Ishikawa (cell line): ENCODE data around the gene PPP1R17.

Experiments
- CEBPB ChIP-seq: IDR thresholded peaks from 2 replicates; pipeline ENCODE4 v1.6.1; 2012
- CREB1 ChIP-seq: IDR thresholded peaks from 2 replicates; pipeline ENCODE4 v1.6.1; 2012; ENCODE audit warnings: low read depth
- EGR1 ChIP-seq: IDR thresholded peaks from 2 replicates; pipeline ENCODE4 v1.6.1; 2012
- EP300 ChIP-seq: IDR thresholded peaks from 2 replicates; pipeline ENCODE4 v1.6.1; 2012; ENCODE audit warnings: borderline replicate concordance
- FOXM1 ChIP-seq: IDR thresholded peaks from 2 replicates; pipeline ENCODE4 v1.6.1; 2012; ENCODE audit warnings: low read depth, borderline replicate concordance
- MAX ChIP-seq: IDR thresholded peaks from 2 replicates; pipeline ENCODE4 v1.6.1; 2012
- NFIC ChIP-seq: IDR thresholded peaks from 2 replicates; pipeline ENCODE4 v1.6.1; 2012
- RAD21 ChIP-seq: IDR thresholded peaks from 2 replicates; pipeline ENCODE4 v1.6.1; 2012; ENCODE audit warnings: low read depth
- REST ChIP-seq: IDR thresholded peaks from 2 replicates; pipeline ENCODE4 v1.6.1; 2012; ENCODE audit warnings: low read depth, mild to moderate bottlenecking
- TAF1 ChIP-seq: IDR thresholded peaks from 2 replicates; pipeline ENCODE4 v1.6.1; 2012; ENCODE audit warnings: low read depth, mild to moderate bottlenecking
- TCF12 ChIP-seq: IDR thresholded peaks from 2 replicates; pipeline ENCODE4 v1.6.1; 2012; ENCODE audit warnings: low read depth
- TEAD4 ChIP-seq: IDR thresholded peaks from 2 replicates; pipeline ENCODE4 v1.6.1; 2012
- USF1 ChIP-seq: IDR thresholded peaks from 2 replicates; pipeline ENCODE4 v1.6.1; 2012
- YY1 ChIP-seq: IDR thresholded peaks from 2 replicates; pipeline ENCODE4 v1.6.1; 2012; ENCODE audit warnings: low read depth
- ZBTB7A ChIP-seq: IDR thresholded peaks from 2 replicates; pipeline ENCODE4 v1.6.1; 2012; ENCODE audit warnings: low read depth

PPP1R17 gene

GRCh38 chr7:31729195-31729804, 42.3 kb downstream of the PPP1R17 start:
- TF ChIP-seq EP300 (no peak), TEAD4 (no peak), CEBPB (no peak), ZBTB7A (no peak), FOXM1 (no peak), REST (no peak), TAF1 (no peak), RAD21 (no peak), NFIC (no peak), YY1 (no peak), EGR1 (no peak), MAX (no peak), TCF12 (no peak), USF1 (no peak), CREB1 (no peak)

GRCh38 chr7:31734456-31734855, 47.4 kb downstream of the PPP1R17 start:
- TF ChIP-seq ZBTB7A (no peak), EGR1 (no peak), NFIC (no peak), TCF12 (no peak), RAD21 (no peak), EP300 (no peak), MAX (no peak), USF1 (no peak), YY1 (no peak), FOXM1 (no peak), REST (no peak), TEAD4 (no peak), CEBPB (no peak), TAF1 (no peak), CREB1 (no peak)

- TF ChIP-seq RAD21 (peak; percentile 68), FOXM1 (no peak)
Measured at GRCh38 chr7:31735991-31736982, 49.3 kb downstream of the PPP1R17 start.

- no peak for TF ChIP-seq TCF12
- TF ChIP-seq EGR1: no peak
- no peak for TF ChIP-seq ZBTB7A
- TF ChIP-seq MAX: no peak
- no peak for TF ChIP-seq RAD21
- TF ChIP-seq FOXM1: no peak
- no peak for TF ChIP-seq YY1
- TF ChIP-seq TEAD4: no peak
- TF ChIP-seq REST: no peak
- TF ChIP-seq USF1: no peak
- no peak for TF ChIP-seq EP300
- TF ChIP-seq CEBPB: no peak
- no peak for TF ChIP-seq NFIC
- TF ChIP-seq CREB1: no peak
- no peak for TF ChIP-seq TAF1
Measured at GRCh38 chr7:31741852-31742251, 54.8 kb downstream of the PPP1R17 start.
